ENCODE data around the gene ELF2. TPM values are rescaled to one million over a fixed set of nuclear protein-coding genes. Genes with fewer than 3 reads are reported as not detected.
"Not testable (repeated sequence)": the region's sequence is repeated elsewhere in the genome, so short reads cannot be mapped to it uniquely, and the experiment has no call there.

The ELF2 gene
- total and polyA plus RNA-seq, 11 donors: 10.3 to 44.2 (median 34.0) TPM

DNA sequence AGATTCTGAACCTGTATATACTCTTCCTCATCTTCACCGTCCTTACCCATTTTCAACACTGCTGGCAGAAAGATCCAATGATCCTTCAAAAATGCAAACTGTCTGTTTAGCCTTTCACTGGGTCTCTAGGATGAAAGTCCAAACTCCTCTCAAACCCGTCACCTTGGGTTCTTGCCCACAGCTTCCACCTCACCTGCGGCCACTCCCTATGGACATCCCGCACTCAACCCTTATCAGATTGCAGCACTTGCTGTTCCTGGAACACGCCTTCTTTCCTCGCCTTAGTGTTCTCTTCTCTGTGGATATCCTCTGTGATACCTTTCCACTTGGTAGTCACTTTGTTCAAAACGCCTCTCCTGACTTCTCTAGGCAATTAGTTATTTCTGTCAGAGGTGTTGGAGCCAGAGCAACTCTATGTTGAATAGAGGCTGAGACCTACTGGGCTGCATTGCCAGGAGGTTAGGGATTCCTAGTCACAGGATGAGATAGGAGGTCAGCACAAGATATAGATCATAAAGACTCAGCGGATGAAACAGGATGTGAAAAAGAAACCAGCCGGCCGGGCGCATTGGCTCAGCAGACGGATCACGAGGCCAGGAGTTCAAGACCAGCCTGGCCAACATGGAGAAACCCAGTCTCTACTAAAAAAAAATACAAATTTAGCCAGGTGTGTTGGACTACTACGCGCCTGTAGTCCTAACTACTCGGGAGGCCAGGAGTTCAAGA is 165.6 kb downstream of the ELF2 start:
- peaks cover 0 to 24% (median 13%) of the 10 kb centered on the region in 12 donors for H3K4me1 ChIP-seq
- no peak overlapping the region for H3K27ac ChIP-seq
- H3K36me3 ChIP-seq: no peaks in the 10 kb centered on the region
- intact Hi-C loops (cut with DNase I): no loop called here
- no peak for ATAC-seq
- 87 to 91% (median 90%) methylated on average over 16 of the region's 16 CpGs for WGBS, 4 donors
- no peaks in the 10 kb centered on the region for H3K27me3 ChIP-seq
- TF ChIP-seq POLR2A (IDR thresholded peaks at IDR 0.05): no peak
- TF ChIP-seq, protein P1, sequence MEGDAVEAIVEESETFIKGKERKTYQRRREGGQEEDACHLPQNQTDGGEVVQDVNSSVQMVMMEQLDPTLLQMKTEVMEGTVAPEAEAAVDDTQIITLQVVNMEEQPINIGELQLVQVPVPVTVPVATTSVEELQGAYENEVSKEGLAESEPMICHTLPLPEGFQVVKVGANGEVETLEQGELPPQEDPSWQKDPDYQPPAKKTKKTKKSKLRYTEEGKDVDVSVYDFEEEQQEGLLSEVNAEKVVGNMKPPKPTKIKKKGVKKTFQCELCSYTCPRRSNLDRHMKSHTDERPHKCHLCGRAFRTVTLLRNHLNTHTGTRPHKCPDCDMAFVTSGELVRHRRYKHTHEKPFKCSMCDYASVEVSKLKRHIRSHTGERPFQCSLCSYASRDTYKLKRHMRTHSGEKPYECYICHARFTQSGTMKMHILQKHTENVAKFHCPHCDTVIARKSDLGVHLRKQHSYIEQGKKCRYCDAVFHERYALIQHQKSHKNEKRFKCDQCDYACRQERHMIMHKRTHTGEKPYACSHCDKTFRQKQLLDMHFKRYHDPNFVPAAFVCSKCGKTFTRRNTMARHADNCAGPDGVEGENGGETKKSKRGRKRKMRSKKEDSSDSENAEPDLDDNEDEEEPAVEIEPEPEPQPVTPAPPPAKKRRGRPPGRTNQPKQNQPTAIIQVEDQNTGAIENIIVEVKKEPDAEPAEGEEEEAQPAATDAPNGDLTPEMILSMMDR (IDR thresholded peaks at IDR 0.05): no peak
- no peak overlapping the region for H3K4me3 ChIP-seq
- peaks cover 0 to 8% (median 0%) of the 10 kb centered on the region in 12 donors for H3K9me3 ChIP-seq
- DNase-seq: no peak

DNA sequence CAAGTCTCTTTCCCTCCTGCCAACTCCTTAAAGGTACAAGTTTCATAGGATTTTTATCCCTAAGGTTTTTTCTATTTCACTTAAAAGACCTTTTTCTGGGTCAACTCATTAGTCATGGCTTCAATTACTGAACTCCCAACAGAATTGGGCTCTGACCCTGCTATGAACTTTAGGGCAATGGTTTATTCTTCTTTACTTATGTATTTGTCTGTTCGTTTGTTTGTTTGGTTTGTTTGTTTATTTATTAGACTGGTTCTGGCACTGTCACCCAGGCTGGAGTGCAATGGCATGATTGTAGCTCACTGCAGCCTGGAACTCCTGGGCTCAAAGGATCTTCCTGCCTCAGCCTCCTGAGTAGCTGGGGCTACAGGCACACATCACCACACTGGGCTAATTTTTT is 167.3 kb downstream of the ELF2 start:
- WGBS, 4 donors: 63 to 75% (median 72%) methylated on average over 1 of the region's 1 CpG
- TF ChIP-seq, protein P1 (IDR thresholded peaks at IDR 0.05): no peak
- no peak for TF ChIP-seq POLR2A (IDR thresholded peaks at IDR 0.05)
- no peak overlapping the region for H3K4me3 ChIP-seq

DNA sequence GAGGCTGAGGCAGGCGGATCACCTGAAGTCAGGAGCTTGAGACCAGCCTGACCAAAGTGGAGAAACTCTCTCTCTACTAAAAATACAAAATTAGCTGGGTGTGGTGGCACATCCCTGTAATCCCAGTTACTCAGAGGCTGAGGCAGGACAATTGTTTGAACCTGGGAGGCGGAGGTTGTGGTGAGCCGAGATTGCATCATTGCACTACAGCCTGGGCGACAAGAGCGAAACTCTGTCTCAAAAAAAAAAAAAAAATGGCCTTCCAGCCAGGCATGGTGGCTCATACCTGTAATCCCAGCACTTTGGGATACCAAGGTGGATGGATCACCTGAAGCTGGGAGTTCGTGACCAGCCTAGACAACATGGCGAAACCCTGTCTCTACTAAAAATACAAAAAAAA is 168.7 kb downstream of the ELF2 start:
- ATAC-seq; H3K27ac ChIP-seq; H3K36me3 ChIP-seq; H3K4me3 ChIP-seq; DNase-seq; intact Hi-C loops (cut with DNase I); H3K4me1 ChIP-seq; H3K9me3 ChIP-seq; H3K27me3 ChIP-seq: not testable (repeated sequence)
- WGBS, 4 donors: 95 to 98% (median 96%) methylated on average over 7 of the region's 7 CpGs

More for the DNA sequence above, 167.3 kb downstream of the ELF2 start:
- Histone ChIP-seq H3K4me1 (peaks cover 0 to 14% (median 8%) of the 10 kb centered on the region in 12 donors), H3K9me3 (peaks cover 0 to 8% (median 0%) of the 10 kb centered on the region in 12 donors), H3K27ac (no peak overlapping the region), H3K27me3 (no peaks in the 10 kb centered on the region), H3K36me3 (no peaks in the 10 kb centered on the region)
- DNase-seq: no peak
- no peak for ATAC-seq
- intact Hi-C loops (cut with DNase I): no loop called here

DNA sequence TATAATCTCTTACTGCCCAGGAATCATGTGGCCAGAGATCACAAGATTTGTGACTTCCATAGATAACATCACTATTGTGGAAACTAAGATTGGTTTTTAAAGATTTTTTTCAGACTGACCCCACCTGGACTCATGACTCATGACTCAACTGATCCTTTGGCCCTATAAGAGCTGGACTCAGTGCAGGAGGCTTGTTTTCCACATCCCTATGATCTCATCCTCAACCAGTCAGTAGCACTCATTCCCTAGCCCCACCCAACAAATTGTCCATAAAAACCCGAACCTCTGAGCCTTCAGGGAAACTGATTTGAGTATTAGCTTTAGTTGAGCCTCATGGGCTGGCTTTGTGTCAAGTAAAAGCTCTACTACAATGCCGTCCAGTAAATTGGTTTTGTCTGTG is 169.4 kb downstream of the ELF2 start:
- no peaks in the 10 kb centered on the region for H3K36me3 ChIP-seq
- intact Hi-C loops (cut with DNase I): no loop called here
- no peak overlapping the region for H3K4me3 ChIP-seq
- no peak for TF ChIP-seq POLR2A (IDR thresholded peaks at IDR 0.05)
- TF ChIP-seq, protein P1 (IDR thresholded peaks at IDR 0.05): no peak
- ATAC-seq: no peak
- H3K27ac ChIP-seq: no peak overlapping the region
- no peaks in the 10 kb centered on the region for H3K4me1 ChIP-seq
- 94 to 95% (median 94%) methylated on average over 2 of the region's 2 CpGs for WGBS, 4 donors
- peaks cover 0 to 8% (median 0%) of the 10 kb centered on the region in 12 donors for H3K9me3 ChIP-seq
- DNase-seq: no peak
- H3K27me3 ChIP-seq: no peaks in the 10 kb centered on the region

Other genes starting within 250 kb of the ELF2 start
- 10 to 100 TPM in 3 of 9 donors, 1 to 10 TPM in 6; 6.1 to 16.8 (median 8.7) TPM for gene NOCT, start 161.4 kb downstream of the ELF2 start, total RNA-seq
- gene NOCT, start 161.4 kb downstream of the ELF2 start, polyA plus RNA-seq: 1 to 10 TPM; 3.1 to 5.4 TPM
- 1 to 10 TPM in 4 of 9 donors, under 1 TPM in 5; 0.48 to 7.8 (median 0.98) TPM for gene MGARP, start 103.0 kb upstream of the ELF2 start, total RNA-seq
- 1 to 10 TPM in 1 of 2 donors, under 1 TPM in 1; 0.83 to 1.6 TPM for gene MGARP, start 103.0 kb upstream of the ELF2 start, polyA plus RNA-seq
- 10 to 100 TPM; 18.6 to 50.8 (median 33.0) TPM for gene NAA15, start 124.3 kb upstream of the ELF2 start, total RNA-seq
- 10 to 100 TPM in 1 of 2 donors, 1 to 10 TPM in 1; 8.7 to 26.1 TPM for gene NAA15, start 124.3 kb upstream of the ELF2 start, polyA plus RNA-seq
- 100 to 1,000 TPM in 8 of 9 donors, 10 to 100 TPM in 1; 85.0 to 221 (median 178) TPM for gene NDUFC1, start 125.3 kb upstream of the ELF2 start, total RNA-seq
- 100 to 1,000 TPM; 168 to 376 TPM for gene NDUFC1, start 125.3 kb upstream of the ELF2 start, polyA plus RNA-seq

Data from heart left ventricle (tissue), 16 donors.